ENCODE data around the gene KAZN.
A peak's percentile ranks its signal among the peaks of the same experiment; 100 is the strongest.

KAZN gene

GRCh38 chr1:14914351-14914988, 316.0 kb downstream of the KAZN start:
- DNase-seq (ENCODE audit: low read depth), result no peak

DNA sequence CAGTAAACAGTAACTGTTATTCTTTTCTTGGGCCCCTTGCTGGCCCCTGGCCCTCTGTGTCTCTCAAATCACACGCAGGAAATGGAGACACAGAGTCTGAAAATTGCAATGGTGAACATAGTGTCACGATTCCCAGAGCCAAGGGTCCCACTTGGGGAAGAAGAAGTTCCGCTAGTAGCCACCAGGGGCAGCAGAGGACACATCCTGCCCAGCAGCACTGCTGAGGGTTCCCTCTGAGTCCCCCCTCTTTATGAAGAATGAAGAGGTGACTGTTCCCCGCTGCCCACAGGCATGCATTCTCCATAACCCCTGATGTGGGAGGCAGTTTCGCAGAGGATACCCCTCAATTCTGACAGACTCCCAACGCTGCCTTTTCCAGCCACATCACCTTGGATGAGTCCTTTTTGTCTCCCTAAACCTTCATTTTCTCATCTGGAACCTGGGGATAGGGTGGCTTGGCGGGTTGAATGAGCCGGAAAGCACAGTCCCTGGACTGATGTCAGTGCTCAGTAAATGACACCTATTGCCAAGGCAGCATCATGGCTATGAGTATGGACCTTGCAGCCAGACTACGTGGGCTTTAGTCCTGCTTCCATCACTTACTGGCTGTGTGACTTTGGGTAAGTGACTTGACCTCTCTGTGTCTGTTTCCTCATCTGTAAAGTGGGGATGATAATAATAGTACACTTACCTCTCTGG, 317.0 kb downstream of the KAZN start:
- DNase-seq (ENCODE audit: low read depth), result peak; percentile 10

DNA sequence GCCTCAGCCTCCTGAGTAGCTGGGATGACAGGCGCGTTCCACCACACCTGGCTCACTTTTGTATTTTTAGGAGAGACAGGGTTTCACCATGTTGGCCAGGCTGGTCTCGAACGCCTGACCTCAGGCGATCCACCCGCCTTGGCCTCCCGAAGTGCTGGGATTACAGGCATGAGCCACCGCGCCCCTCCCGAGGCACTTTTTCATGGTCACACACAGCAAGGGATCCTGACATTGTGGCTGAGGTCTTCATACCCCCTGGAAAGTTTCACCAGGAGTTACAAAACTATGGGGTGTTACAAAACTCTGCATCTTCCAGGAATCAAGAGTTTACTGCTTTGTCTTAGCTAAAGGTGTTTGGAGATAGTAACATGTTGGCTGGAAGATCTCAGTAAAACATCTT, 320.8 kb downstream of the KAZN start:
- no peak for DNase-seq (ENCODE audit: low read depth)

DNA sequence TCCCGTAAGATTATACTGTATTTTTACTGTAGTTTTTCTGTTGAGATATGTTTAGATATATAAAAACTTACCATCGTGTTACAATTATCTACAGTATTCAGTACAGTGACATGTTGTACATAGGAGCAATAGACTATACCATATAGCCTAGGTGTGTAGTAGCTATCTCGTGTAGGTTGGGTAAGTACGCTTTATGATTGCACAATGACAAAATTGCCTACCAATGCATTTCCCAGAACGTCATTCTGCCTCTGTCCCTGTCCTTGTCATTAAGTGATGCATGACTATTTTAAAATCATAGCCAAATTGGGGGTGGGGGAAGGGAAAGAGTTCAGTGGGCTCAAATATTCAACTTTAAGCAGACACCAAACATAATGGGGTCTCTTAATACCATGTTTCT, 321.3 kb downstream of the KAZN start:
- no peak for DNase-seq (ENCODE audit: low read depth)

- DNase-seq (ENCODE audit: low read depth), result no peak
Measured at GRCh38 chr1:14921057-14921456, 322.6 kb downstream of the KAZN start.

GRCh38 chr1:14922942-14923726, 324.6 kb downstream of the KAZN start:
- no peak for DNase-seq (ENCODE audit: low read depth)

- no peak for DNase-seq (ENCODE audit: low read depth)
Measured at GRCh38 chr1:14923727-14924452, 325.4 kb downstream of the KAZN start.

- DNase-seq (ENCODE audit: low read depth), result no peak
Measured at GRCh38 chr1:14924455-14925331, 326.2 kb downstream of the KAZN start.

DNA sequence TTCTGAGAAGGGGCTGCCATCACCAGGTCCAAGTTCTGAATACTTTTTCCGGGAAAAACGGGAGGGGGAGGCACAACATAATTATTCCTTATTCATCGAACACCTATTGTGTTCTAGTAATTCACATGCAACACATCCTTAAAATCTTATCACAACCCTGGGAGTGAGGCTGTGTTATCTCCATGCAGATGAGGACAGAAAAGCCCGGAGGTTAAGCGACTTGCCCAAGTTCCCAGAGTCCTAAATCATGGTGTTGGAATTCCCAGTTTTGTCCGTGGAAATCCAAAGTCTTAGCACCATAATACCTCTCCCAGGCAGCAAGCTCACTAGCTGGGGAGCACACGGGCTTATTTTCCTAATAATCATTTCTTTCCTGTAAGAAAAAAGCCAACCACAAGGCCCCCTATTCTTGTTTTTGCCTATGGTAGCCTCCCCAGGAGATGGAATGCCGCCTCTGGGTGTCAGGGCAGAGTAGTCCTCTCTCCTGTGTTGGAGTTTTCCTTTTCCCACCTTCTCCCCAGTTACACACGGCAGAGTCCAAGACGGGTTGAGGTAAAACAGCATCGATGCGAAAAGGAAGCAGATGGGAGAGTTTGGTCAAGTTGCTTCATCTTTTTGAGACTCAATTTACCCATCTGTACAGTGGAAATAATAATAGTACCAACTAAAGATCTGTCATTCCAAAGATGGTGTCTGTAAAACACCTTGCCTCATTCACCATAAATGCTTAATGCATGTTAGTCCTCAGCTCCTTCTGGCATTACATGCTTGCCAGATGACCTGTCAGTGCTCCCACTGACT, 327.1 kb downstream of the KAZN start:
- no peak for DNase-seq (ENCODE audit: low read depth)

GRCh38 chr1:14926229-14926628, 327.7 kb downstream of the KAZN start:
- DNase-seq (ENCODE audit: low read depth), result no peak

GRCh38 chr1:14926818-14927575, 328.5 kb downstream of the KAZN start:
- DNase-seq (ENCODE audit: low read depth), result no peak

GRCh38 chr1:14928412-14928811, 329.9 kb downstream of the KAZN start:
- DNase-seq (ENCODE audit: low read depth), result no peak

- DNase-seq (ENCODE audit: low read depth), result no peak
Measured at GRCh38 chr1:14928886-14929546, 330.5 kb downstream of the KAZN start.

DNA sequence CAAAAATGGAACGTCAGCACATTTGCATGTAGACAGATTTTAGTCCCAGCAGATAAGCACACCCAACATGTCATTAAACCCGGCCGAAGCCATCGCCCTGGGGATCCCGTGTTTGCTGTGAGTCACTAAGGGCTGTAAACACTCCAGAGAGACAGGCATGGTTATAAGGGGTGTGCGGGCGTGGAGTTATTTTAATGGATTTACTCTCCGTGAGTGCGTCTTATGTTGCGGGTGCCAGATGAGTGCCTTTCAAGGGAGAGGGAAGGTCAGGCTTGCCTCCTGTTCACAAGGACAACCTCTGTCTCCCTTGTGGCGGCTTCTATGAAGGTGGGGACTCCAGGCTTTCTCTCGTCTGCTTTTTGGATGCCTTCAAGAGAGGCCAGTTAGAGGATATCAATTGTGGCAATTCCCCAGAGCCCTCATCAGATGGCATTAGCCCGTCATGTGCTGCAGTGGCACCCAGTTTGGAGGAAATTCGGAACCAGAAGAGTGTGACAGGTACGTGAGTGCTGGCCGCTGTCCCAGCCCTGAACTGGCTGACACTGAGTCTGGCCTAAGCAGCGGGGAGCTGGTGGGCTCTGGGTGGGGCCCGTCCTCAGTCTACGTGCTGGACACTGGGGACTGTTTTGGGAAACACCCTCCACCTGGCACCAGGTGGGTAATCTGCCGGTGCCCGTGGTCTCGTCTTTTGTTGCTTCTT, 331.2 kb downstream of the KAZN start:
- DNase-seq (ENCODE audit: low read depth), result no peak

- DNase-seq (ENCODE audit: low read depth), result no peak
Measured at GRCh38 chr1:14930247-14930965, 331.9 kb downstream of the KAZN start.

DNA sequence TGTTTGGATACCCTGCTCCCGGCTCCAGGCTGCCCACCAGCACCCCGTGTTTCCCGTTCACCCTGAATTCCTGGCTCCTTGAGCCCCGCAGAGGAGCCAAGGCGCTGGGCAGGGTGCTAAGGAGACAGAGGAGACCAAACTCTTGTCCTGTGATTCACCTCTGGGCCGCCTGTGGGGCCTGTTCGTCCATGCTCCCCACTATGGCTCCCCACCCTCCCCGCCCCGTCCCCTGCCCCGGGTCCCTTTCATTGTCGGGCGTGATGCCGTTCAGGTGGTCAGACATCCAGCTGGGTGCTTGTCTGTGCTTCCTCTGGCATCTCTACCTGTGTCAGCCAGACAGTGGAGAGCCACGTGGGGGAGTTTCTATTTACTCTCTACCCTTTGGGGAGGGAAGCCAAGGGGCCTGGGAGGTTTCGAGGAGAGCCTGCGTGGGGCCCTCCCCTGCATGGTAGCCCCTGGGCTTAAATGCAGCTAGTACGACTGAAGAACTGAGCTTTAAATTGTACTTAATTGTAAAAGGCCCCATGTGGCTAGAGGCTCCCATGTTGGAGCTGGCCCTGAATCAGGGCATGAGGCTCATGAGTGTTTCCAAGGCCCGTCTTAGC, 333.7 kb downstream of the KAZN start:
- DNase-seq (ENCODE audit: low read depth), result no peak

DNA sequence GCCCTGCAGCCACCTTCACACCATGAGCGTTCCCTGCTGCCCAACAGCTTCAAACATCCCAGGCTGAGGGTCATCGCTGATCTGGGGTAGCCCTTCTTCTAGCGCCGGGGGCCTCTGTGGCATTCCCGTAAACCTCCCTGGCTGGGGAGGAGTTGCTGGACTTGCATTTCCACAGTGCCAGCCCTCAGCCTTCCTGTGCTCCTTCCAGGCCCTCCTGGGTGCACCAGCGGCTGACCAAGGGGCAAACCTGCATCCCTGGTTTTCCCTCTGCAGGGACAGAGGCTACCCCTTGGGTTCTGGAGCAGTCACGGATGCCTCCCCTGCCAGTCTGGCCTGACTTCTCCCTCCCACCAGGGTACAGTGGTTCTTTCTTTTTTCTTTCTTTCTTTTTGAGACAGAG, 336.4 kb downstream of the KAZN start:
- no peak for DNase-seq (ENCODE audit: low read depth)
